PC-3 (cell line): ENCODE results near the gene CNOT11. TPM values are rescaled to one million over a fixed set of nuclear protein-coding genes. Genes with fewer than 3 reads are reported as not detected.

Experiments used
- ATAC-seq: fragments of 200-7000 bp; cut with Tn5 transposase; 2 replicates; pipeline ENCODE4 v1.9.1; 2020; ENCODE audit warnings: mild to moderate bottlenecking, moderate library complexity
- BruUV-seq: library from RNA; stranded (reverse); fragments of 400-500 nt; replicated peaks from 2 replicates; lab custom pipeline; 2021; lab: Mats Ljungman, UMichigan
- CTCF ChIA-PET: fragments of 300-600 bp; sonication (Branson Sonifier 250); formaldehyde crosslinking; loops from one replicate; lab custom pipeline; 2022; ENCODE audit warnings: antibody characterized with exemption; lab: Charles Lee
- POLR2A ChIA-PET: fragments of 300-600 bp; sonication (Branson Sonifier 250); formaldehyde crosslinking; loops from one replicate; lab custom pipeline; 2022; ENCODE audit warnings: antibody characterized with exemption; ENCODE audit not compliant: unreplicated experiment; lab: Charles Lee
- DNase-seq: peaks from one replicate; pipeline ENCODE4 v3.0.0-alpha.2; 2015
- H2AFZ ChIP-seq: fragments of 300-600 bp; sonication (generic); 2 replicates; pipeline ENCODE4 v1.6.0; 2016; ENCODE audit warnings: antibody characterized with exemption, low read length
- H3F3A ChIP-seq: fragments of 300-600 bp; sonication (generic); one replicate; pipeline ENCODE4 v1.6.0; 2017; ENCODE audit warnings: antibody characterized with exemption, low read length, control low read depth, mild to moderate bottlenecking; ENCODE audit not compliant: unreplicated experiment
- H3K27ac ChIP-seq: fragments of 300-600 bp; sonication (generic); 2 replicates; pipeline ENCODE4 v1.5.1; 2016; ENCODE audit warnings: mild to moderate bottlenecking, low read length
- H3K27me3 ChIP-seq: fragments of 300-600 bp; sonication (generic); 2 replicates; pipeline ENCODE4 v1.6.1; 2016; ENCODE audit warnings: low read length, mixed read lengths
- H3K36me3 ChIP-seq: fragments of 300-600 bp; sonication (generic); 2 replicates; pipeline ENCODE4 v1.6.1; 2016; ENCODE audit warnings: low read depth, mixed run types, low read length, mixed read lengths
- H3K4me1 ChIP-seq: fragments of 300-600 bp; sonication (generic); 2 replicates; pipeline ENCODE4 v1.5.1; 2016; ENCODE audit warnings: low read length; ENCODE audit not compliant: insufficient read depth
- H3K4me2 ChIP-seq: fragments of 300-600 bp; sonication (generic); 2 replicates; pipeline ENCODE4 v1.6.0; 2016; ENCODE audit warnings: low read length
- H3K4me3 ChIP-seq: fragments of 300-600 bp; sonication (generic); 2 replicates; pipeline ENCODE4 v1.5.1; 2016; ENCODE audit warnings: mild to moderate bottlenecking, low read length, mixed read lengths
- H3K79me2 ChIP-seq: fragments of 300-600 bp; sonication (generic); 2 replicates; pipeline ENCODE4 v1.6.1; 2017; ENCODE audit warnings: low read length, mixed read lengths
- H3K9ac ChIP-seq: fragments of 300-600 bp; sonication (generic); 2 replicates; pipeline ENCODE4 v1.6.0; 2016; ENCODE audit warnings: mild to moderate bottlenecking, low read length
- H3K9me2 ChIP-seq: fragments of 300-600 bp; sonication (generic); replicated peaks from 2 replicates; pipeline ENCODE4 v1.6.1; 2016; ENCODE audit warnings: mixed run types, low read length, mixed read lengths
- H3K9me3 ChIP-seq: fragments of 300-600 bp; sonication (generic); 2 replicates; pipeline ENCODE4 v1.6.1; 2016; ENCODE audit warnings: low read length, mixed read lengths
- H4K20me1 ChIP-seq: fragments of 300-600 bp; sonication (generic); 2 replicates; pipeline ENCODE4 v1.6.1; 2016; ENCODE audit warnings: low read length, mixed read lengths
- EZH2 ChIP-seq: fragments of 300-600 bp; sonication (generic); IDR thresholded peaks from one replicate; pipeline ENCODE4 v1.6.1; 2017; ENCODE audit warnings: antibody characterized with exemption, mild to moderate bottlenecking, low read length; ENCODE audit not compliant: unreplicated experiment
- EZH2phosphoT487 ChIP-seq: fragments of 300-600 bp; sonication (generic); IDR thresholded peaks from 2 replicates; pipeline ENCODE4 v1.6.1; 2018; ENCODE audit warnings: mild to moderate bottlenecking, antibody characterized with exemption, low read length, borderline replicate concordance
- intact Hi-C: fragments of 100-400 bp; cut with micrococcal nuclease; formaldehyde crosslinking; loops from 2 replicates; pipeline ENCODE4 v1.9.0; 2023
- total RNA-seq: library from RNA; depleted of rRNA; stranded (reverse); fragments of >200 nt; gene quantifications from 2 replicates; pipeline ENCODE4 v1.2.3, GENCODE V29; 2014
- TF ChIP-seq, protein P1 (sequence below): fragments of 300-600 bp; sonication (generic); conservative IDR thresholded peaks from 2 replicates; pipeline ENCODE4 v1.5.1; 2017; ENCODE audit warnings: antibody characterized with exemption, low read depth, mild to moderate bottlenecking, low read length

The CNOT11 gene
- total RNA-seq, 1 experiment from 2014 or later: 48.5 TPM

DNA sequence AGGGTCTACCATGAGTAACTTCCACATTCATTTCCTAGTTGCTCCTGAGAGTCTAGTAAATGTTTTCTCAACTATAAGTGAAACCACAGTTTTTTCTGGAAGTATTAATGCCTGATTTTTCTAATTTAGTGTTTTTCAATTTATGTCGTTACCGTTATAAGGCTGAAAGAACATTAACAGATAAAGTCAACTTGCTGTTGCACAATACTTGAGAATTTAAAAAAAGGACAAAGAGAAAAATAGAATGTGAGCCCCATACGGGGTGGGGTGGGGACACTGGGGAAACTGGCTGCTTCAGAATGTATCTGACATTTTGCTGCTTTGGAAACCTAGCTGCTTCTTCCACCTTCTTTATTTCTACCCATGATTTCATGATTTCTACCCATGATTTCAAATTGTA is 26.2 kb downstream of the CNOT11 start:
- intact Hi-C loops: loop anchor here (2.0 to 10.0 kb wide), 3 partner anchors 28 to 106 kb away; partner anchors contain the start of gene CREG2
- Histone ChIP-seq H3K27me3 (no peaks in the 10 kb centered on the region), H3F3A (no peaks in the 10 kb centered on the region), H3K4me1 (peaks cover 8% of the 10 kb centered on the region; the same call in 1 of the 2 replicates), H3K36me3 (peaks cover 53% of the 10 kb centered on the region; the same call in 1 of the 2 replicates), H2AFZ (no peak overlapping the region), H3K9me3 (no peaks in the 10 kb centered on the region), H4K20me1 (no peaks in the 10 kb centered on the region), H3K9ac (no peak overlapping the region), H3K4me3 (no peak overlapping the region), H3K79me2 (peaks cover 9% of the 10 kb centered on the region), H3K4me2 (no peak overlapping the region), H3K27ac (no peak overlapping the region), H3K9me2 (no peaks in the 10 kb centered on the region)
- TF ChIP-seq EZH2phosphoT487: no peak
- no peak for TF ChIP-seq EZH2
- TF ChIP-seq, protein P1, sequence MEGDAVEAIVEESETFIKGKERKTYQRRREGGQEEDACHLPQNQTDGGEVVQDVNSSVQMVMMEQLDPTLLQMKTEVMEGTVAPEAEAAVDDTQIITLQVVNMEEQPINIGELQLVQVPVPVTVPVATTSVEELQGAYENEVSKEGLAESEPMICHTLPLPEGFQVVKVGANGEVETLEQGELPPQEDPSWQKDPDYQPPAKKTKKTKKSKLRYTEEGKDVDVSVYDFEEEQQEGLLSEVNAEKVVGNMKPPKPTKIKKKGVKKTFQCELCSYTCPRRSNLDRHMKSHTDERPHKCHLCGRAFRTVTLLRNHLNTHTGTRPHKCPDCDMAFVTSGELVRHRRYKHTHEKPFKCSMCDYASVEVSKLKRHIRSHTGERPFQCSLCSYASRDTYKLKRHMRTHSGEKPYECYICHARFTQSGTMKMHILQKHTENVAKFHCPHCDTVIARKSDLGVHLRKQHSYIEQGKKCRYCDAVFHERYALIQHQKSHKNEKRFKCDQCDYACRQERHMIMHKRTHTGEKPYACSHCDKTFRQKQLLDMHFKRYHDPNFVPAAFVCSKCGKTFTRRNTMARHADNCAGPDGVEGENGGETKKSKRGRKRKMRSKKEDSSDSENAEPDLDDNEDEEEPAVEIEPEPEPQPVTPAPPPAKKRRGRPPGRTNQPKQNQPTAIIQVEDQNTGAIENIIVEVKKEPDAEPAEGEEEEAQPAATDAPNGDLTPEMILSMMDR: no peak
- no TSS peak for BruUV-seq
- POLR2A ChIA-PET: no interaction called here
- no peak for DNase-seq
- CTCF ChIA-PET: no interaction called here
- no peak for ATAC-seq

DNA sequence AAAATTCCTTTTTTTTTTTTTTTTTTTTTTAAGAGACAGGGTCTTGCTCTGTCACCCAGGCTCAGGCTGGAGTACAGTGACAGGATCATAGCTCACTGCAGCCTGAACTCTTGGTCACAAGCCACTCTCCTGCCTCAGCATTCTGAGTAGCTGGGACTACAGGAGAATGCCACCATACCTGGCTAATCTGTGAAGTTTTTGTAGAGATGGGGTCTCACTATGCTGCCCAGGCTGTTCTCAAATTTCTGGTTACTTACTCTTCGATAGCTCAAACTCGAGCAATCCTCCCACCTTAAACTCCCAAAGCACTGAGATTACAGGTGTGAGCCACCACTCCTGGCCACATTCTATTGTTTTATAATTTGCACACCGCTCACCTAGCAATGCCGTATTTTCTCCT is 28.8 kb downstream of the CNOT11 start:
- no TSS peak for BruUV-seq
- no peak for TF ChIP-seq EZH2phosphoT487
- TF ChIP-seq, protein P1: no peak
- TF ChIP-seq EZH2: no peak
- Histone ChIP-seq H3K9ac (no peak overlapping the region), H4K20me1 (no peaks in the 10 kb centered on the region), H2AFZ (no peak overlapping the region), H3K4me3 (no peak overlapping the region), H3K9me2 (no peaks in the 10 kb centered on the region), H3F3A (no peaks in the 10 kb centered on the region), H3K9me3 (no peaks in the 10 kb centered on the region), H3K36me3 (peaks cover 66% of the 10 kb centered on the region), H3K4me1 (peaks cover 8% of the 10 kb centered on the region; the same call in 1 of the 2 replicates), H3K27me3 (no peaks in the 10 kb centered on the region), H3K79me2 (peaks cover 4% of the 10 kb centered on the region), H3K27ac (no peak overlapping the region), H3K4me2 (no peak overlapping the region)
- ChIA-PET POLR2A (no interaction called here), CTCF (no interaction called here)
- intact Hi-C loops: no loop called here
- ATAC-seq (no peak), DNase-seq (no peak)

DNA sequence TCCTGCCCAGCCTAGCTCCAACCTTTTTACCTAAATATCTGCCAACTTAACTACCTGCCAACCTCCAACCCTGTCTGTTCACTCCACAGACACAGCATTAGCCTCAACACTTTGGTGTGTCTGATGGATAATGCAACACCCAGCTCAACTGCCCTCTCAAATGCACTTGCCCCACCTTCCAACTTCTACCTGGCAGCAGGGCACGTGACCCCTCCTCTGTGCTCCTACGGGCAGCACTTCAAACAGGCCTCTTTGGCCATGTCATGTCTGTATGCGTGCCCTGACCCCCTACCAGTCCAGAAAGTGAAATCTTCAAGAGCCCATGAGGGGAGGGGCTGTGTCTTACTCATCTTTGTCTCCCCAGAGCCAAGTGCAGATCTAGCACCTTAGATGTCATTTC is 30.3 kb downstream of the CNOT11 start:
- ATAC-seq: no peak
- H3K79me2 ChIP-seq: no peaks in the 10 kb centered on the region
- POLR2A ChIA-PET: no interaction called here

More for the DNA sequence above, 30.3 kb downstream of the CNOT11 start:
- no peaks in the 10 kb centered on the region for H3K9me2 ChIP-seq
- CTCF ChIA-PET: no interaction called here
- no peak overlapping the region for H3K4me2 ChIP-seq
- TF ChIP-seq, protein P1: no peak
- TF ChIP-seq EZH2phosphoT487 (no peak), EZH2 (no peak)
- no peaks in the 10 kb centered on the region for H3K9me3 ChIP-seq
- H3K4me1 ChIP-seq: no peaks in the 10 kb centered on the region
- intact Hi-C loops: no loop called here
- no peaks in the 10 kb centered on the region for H3F3A ChIP-seq
- no peak overlapping the region for H3K27ac ChIP-seq
- H3K9ac ChIP-seq: no peak overlapping the region
- H3K36me3 ChIP-seq: peaks cover 65% of the 10 kb centered on the region
- no peak overlapping the region for H2AFZ ChIP-seq
- H3K27me3 ChIP-seq: no peaks in the 10 kb centered on the region
- no peak overlapping the region for H3K4me3 ChIP-seq
- H4K20me1 ChIP-seq: no peaks in the 10 kb centered on the region
- DNase-seq: no peak
- no TSS peak for BruUV-seq
